Activated T-helper 1 cell treated with anti-CD3 and anti-CD28 coated beads, Interleukin-2, amount 50 U/mL, for 16 hours (primary cell): ENCODE data around the gene HDLBP.
"Not testable (repeated sequence)": the region's sequence is repeated elsewhere in the genome, so short reads cannot be mapped to it uniquely, and the experiment has no call there.

Experiments used
- DNase-seq, 2 donors: peaks; one replicate each; pipeline ENCODE4 v3.0.0-alpha.2; 2020; ENCODE audit warnings: low read depth in 1 of 2, low spot score in 1 of 2

The HDLBP gene

DNA sequence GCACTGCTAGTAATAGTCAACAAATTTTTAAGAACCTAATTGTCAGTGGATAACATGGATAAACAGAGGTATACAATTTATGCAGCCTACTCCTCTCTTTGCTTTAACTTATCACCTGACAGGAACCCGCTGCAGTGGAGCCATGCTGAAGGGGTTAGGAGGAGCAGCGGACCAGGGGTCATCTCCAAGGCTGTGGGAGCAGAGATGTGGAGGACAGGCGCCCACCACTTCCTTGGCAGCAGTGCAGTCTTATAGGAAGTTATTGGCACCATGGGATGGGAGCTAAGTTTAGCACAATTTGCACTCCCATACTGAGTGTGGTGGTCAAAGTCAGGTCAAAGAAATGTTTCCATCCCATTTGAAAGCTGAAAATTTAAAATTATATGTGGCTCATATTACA is 35.6 kb downstream of the HDLBP start:
- DNase-seq: no peak

- DNase-seq: no peak
Observed at GRCh38 chr2:241279413-241279812, 36.1 kb downstream of the HDLBP start.

DNA sequence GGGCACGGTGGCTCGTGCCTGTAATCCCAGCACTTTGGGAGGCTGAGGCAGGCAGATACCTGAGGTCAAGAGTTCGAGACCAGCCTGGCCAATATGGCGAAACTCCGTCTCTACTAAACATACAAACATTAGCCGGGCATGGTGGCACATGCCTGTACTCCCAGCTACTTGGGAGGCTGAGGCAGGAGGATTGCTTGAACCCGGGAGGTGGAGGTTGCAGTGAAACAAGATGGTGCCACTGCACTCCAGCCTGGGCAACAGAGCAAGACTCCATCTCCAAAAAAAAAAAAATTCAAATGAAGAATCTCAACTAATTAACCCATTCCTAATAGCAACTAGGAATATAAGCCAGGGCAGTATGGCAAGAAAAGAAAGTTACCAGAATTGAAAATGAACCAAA is 37.2 kb downstream of the HDLBP start:
- not testable (repeated sequence) for DNase-seq

- no peak for DNase-seq
Observed at GRCh38 chr2:241275910-241276309, 39.6 kb downstream of the HDLBP start.

GRCh38 chr2:241275504-241275903 is 40.0 kb downstream of the HDLBP start:
- DNase-seq: no peak

GRCh38 chr2:241274127-241274526 is 41.3 kb downstream of the HDLBP start:
- DNase-seq: no peak

DNA sequence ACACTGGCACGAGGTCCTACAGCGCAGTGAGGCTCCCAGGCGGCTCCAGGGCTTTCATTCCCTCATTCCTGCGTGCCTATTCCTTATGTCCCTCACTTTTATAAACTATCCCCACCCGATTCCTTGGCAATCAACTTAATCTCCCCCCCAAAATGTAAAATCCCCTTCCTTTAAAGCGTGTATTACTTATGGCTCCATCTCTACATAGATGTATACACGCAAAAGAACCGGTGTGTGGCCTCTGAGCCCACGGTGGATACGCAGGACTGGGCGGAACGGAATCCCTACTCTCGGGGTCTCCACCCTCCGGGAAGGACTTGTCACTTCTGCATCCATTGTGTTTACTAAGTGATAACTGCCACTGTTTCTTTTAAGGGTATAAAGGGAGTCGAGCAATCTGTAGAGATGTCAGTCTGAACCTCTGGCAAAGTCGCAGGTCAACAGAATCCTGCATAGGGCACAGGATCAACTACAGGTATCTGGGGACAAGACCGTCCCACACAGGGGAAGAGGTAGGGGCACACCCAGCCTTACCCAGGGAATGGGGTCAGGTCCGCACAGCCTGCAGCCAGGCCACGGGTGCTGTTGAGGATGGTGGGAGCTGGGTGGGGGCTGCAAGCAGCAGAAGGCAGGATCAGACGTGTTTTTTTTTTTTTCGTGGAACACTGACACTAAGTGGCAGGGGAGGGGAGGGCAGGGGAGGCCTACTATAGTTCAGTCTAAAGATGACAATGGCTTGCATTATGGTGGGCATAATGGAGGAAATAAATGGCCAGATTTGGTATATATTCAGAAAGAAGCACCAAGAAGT is 42.1 kb downstream of the HDLBP start:
- DNase-seq: no peak

- DNase-seq: peak in 1 of 2 donors; percentile 15
Observed at GRCh38 chr2:241272303-241273209, 42.9 kb downstream of the HDLBP start.

DNA sequence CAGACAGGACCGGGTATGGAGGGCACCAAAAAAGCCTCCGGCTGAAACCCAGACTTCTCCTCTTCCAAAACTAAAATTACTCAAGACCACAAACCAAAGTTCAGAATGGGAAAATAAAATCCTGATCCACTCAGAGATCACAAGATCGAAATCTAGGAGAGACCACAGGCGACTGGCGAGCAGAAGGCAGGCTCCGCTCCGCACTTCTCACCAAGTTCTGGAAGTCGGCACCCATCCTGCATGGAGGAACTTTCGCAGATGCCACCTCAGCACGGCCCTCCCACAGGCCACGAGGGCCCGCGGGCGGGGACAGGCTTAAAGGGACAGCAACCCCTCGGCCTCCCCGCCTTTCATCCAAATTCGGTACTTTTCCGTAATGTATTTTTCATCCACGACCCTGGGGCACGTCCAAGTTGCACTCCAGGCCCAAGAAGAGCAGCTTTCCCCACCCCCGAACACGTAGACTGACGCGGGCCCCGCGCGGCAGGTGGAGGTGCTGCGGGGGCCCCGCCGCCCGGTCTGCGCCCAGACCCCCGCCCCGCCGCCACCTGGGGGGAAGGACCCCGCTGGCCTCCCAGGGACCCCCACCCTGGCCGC is 43.7 kb downstream of the HDLBP start:
- peak; percentile 26 to 33 for DNase-seq

DNA sequence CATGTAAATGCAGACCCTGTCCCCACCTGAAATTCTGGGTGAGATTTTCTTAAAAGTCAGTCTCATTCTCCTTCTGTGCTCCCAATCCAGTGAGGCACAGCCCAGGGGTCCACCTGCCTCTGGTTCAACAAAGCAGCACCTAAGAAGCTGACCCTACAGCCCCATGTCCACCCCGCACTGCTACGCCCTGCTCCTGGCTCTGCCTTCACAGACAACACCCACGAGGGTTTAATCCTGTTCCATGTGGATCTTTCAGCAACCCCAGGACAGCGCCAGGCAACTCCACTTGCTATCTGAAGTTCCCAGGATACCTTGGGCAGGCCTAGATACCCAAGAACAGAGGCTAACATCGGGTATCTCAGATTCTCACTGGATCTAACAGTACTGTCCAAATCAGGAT is 44.9 kb downstream of the HDLBP start:
- no peak for DNase-seq

DNA sequence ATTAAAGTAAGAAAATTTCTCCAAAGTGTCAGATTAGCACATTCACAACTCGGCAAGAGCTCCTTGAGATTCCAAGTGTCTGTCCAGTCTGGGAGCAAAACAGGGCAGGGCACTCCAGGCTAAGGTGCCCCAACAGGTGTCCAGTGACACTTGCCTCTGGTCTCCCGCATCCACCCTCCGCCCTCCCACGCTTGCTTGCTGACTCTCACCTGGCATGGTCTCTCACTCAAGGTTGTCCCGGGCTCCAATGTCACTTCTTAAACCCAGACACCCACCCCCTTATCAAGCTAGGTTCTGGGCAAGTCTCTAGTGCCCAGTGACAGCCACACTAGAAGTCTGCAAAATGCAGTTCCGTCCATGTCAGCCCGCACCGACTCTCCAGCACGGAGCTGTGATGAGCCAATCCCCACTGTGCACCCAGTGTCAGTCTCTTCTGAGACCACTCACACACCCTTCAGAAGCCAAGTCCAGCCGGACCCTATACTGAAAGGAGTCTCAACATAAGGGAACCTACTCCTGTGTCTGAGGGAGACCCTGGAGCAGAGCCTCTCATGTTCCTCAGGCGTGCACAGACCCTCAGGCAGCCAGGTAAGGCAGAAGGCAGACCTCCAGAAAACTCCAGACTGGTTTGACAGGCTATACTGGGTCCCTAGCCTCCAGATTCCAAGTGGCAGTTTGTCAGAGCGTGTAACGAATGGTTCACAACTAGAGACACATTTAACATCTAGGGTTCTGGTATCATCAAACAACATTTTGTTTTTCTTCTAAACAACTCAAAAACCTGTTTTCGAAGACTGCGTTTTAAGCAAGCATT is 45.6 kb downstream of the HDLBP start:
- DNase-seq: no peak

- no peak for DNase-seq
Observed at GRCh38 chr2:241268716-241269445, 46.6 kb downstream of the HDLBP start.

GRCh38 chr2:241268306-241268705 is 47.2 kb downstream of the HDLBP start:
- DNase-seq: no peak

- no peak for DNase-seq
Observed at GRCh38 chr2:241267249-241268067, 48.0 kb downstream of the HDLBP start.

DNA sequence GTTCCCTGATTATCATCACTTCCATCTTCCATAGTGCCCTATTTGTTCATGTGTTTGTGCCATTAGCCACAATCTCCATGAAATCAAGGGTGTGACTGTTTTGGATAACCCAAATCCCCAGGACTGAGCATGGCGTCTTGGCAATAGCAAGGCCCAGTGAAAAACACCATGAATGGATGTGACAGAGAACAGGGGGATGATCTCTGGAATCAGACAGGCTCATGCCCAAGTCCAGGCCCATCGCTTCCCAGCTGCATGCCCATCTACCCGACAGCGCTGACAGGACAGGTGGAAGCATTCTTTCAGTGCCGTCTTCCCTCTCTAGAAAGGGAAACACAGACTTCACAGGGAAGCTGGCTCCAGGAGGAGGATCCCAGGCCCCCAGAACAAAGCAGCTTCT is 50.0 kb downstream of the HDLBP start:
- DNase-seq: no peak

GRCh38 chr2:241263061-241263460 is 52.4 kb downstream of the HDLBP start:
- no peak for DNase-seq

GRCh38 chr2:241261628-241262027 is 53.8 kb downstream of the HDLBP start:
- DNase-seq: no peak

GRCh38 chr2:241260911-241261310 is 54.6 kb downstream of the HDLBP start:
- no peak for DNase-seq

GRCh38 chr2:241258505-241259280 is 56.8 kb downstream of the HDLBP start:
- DNase-seq: no peak
